Neural crest cell (in vitro differentiated cells): ENCODE measurements around the gene KY. TPM values are rescaled to one million over a fixed set of nuclear protein-coding genes. Genes with fewer than 3 reads are reported as not detected.
A peak's percentile ranks its signal among the peaks of the same experiment; 100 is the strongest.

ENCODE experiments used
- DNase-seq: peaks from one replicate; pipeline ENCODE4 v3.0.0; 2021; ENCODE audit warnings: low read depth, mixed read lengths, low spot score
- H3K27ac Mint-ChIP-seq: one replicate; pipeline ENCODE4 v1.8.0; 2021; ENCODE audit warnings: mild to moderate bottlenecking, mixed read lengths; ENCODE audit not compliant: unreplicated experiment
- H3K27me3 Mint-ChIP-seq: 2 replicates; pipeline ENCODE4 v1.8.0; 2021; ENCODE audit warnings: low read depth, mild to moderate bottlenecking, mixed read lengths
- H3K36me3 Mint-ChIP-seq: 2 replicates; pipeline ENCODE4 v1.8.0; 2021; ENCODE audit warnings: low read depth, mild to moderate bottlenecking, mixed read lengths
- H3K4me1 Mint-ChIP-seq: 2 replicates; pipeline ENCODE4 v1.8.0; 2021; ENCODE audit warnings: mixed read lengths
- H3K4me3 Mint-ChIP-seq: one replicate; pipeline ENCODE4 v1.8.0; 2021; ENCODE audit warnings: mild to moderate bottlenecking, mixed read lengths
- H3K9me3 Mint-ChIP-seq: 2 replicates; pipeline ENCODE4 v1.8.0; 2021; ENCODE audit warnings: mixed read lengths
- CTCF ChIP-seq: fragments of 200-600 bp; sonication (generic); conservative IDR thresholded peaks from 2 replicates; pipeline ENCODE4 v1.5.0; 2021; ENCODE audit warnings: antibody characterized with exemption, mild to moderate bottlenecking
- total RNA-seq: library from RNA; stranded (reverse); gene quantifications from 2 replicates; pipeline ENCODE4 v1.2.1, GENCODE V29; 2021

Gene KY
- total RNA-seq, 1 donor from 2014 or later: 0.33 TPM

GRCh38 chr3:134610432-134611385, 40.1 kb downstream of the KY start:
- Mint-ChIP-seq H3K36me3 (no peaks in the 10 kb centered on the region), H3K9me3 (no peaks in the 10 kb centered on the region), H3K4me1 (peaks cover 4% of the 10 kb centered on the region), H3K27ac (no peak overlapping the region), H3K27me3 (no peaks in the 10 kb centered on the region), H3K4me3 (no peak overlapping the region)
- no peak for DNase-seq
- no peak for TF ChIP-seq CTCF

- Mint-ChIP-seq H3K36me3 (no peaks in the 10 kb centered on the region), H3K27ac (no peak overlapping the region), H3K9me3 (no peaks in the 10 kb centered on the region), H3K4me1 (peaks cover 6% of the 10 kb centered on the region), H3K27me3 (no peaks in the 10 kb centered on the region), H3K4me3 (no peak overlapping the region)
- DNase-seq: no peak
- no peak for TF ChIP-seq CTCF
Measured at GRCh38 chr3:134609821-134610431, 40.9 kb downstream of the KY start.

GRCh38 chr3:134608771-134609435, 41.9 kb downstream of the KY start:
- H3K27ac Mint-ChIP-seq: peak overlapping the region; percentile 64
- peaks cover 6% of the 10 kb centered on the region for H3K4me1 Mint-ChIP-seq
- no peaks in the 10 kb centered on the region for H3K9me3 Mint-ChIP-seq
- no peaks in the 10 kb centered on the region for H3K36me3 Mint-ChIP-seq
- TF ChIP-seq CTCF: no peak
- DNase-seq: no peak
- H3K27me3 Mint-ChIP-seq: no peaks in the 10 kb centered on the region
- no peak overlapping the region for H3K4me3 Mint-ChIP-seq

GRCh38 chr3:134608023-134608770, 42.6 kb downstream of the KY start:
- Mint-ChIP-seq H3K9me3 (no peaks in the 10 kb centered on the region), H3K4me3 (no peak overlapping the region), H3K36me3 (no peaks in the 10 kb centered on the region), H3K4me1 (peaks cover 6% of the 10 kb centered on the region), H3K27me3 (no peaks in the 10 kb centered on the region), H3K27ac (peak overlapping the region; percentile 43)
- no peak for TF ChIP-seq CTCF
- DNase-seq: no peak
